Measurements from ENCODE around the gene TMEM164.

The TMEM164 gene

DNA sequence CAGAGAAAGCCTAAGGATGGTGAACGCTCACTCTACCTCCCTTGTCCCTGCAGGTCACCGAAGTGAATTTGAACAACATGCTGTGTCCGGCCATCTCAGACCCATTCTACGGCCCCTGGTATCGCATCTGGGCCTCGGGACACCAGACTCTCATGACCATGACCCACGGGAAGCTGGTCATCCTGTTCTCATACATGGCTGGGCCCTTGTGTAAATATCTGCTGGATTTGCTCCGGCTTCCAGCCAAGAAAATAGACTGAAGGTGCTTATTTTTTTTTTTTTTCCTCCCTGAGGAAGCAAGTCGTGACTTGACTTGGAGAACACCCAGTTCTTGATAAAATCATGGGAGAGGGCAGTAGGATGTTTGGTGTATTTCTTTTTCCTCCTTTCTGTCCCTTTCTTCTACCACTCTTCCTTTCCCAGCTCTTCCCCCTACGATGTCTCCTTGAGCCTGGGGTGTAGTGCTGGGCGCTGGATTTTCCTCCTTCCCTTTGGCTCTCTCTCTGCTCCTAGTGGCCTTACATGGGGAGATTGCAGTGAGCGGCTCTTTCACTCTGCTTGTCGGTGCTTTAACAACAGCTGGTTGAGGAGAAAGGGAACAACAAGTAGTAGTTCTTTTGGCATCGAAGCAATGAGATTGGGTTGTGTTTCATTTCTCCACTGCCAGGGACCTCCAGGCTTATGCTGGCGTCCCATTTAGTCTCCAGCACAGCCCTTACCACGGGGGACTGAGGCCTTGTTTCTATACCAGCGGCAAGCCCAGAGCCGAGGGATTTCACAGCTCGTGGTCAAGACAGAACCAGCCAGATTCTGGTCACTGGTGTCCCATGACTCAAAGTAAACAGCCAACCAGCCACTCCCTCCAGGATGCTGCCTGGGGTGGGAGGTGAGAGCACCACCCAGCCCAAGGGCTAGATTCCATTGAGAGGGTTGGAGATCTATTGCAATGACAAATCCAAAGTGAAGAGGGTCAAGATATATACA is 170.6 kb downstream of the TMEM164 start:
- DNase-seq = no peak

DNA sequence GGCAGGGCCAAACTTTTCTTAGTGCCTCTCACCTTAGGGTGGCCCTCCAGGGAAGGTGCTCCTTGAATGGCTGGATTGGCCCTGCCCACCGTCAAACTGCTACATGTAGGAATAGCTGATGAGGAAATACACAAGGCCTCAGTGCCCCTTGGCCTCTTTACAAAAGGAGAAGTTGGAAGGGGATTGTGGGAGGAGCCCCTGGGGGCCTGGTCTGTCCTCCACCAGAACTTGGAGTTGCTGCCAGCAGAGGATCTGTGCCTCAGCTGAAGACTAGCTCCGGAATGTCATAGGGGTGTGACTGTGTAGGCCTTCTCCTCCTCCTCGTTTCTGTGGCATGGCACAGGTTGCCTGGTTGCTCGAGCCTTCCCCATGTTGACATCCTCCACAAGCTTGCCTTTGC is 172.2 kb downstream of the TMEM164 start:
- no peak for DNase-seq

DNA sequence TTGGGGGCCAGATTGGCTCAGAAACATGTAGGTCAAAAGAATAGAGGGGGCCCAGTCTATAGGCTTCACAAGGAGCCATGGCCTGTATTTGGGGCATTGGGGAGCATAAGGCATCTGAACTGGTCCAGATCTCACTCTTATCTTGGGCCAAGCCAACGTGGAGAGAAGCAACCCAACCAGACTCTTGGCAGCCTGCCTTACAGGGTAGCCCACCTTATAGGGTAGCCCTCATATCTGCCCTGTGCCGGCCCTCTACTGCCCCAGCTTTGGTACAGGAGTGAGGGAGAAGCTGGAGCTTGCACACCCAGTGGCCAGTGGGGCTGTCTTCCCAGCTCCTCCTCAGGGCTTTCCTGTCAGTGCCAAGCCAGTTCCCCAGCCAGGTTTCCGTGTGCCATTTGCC is 172.8 kb downstream of the TMEM164 start:
- no peak for DNase-seq

DNA sequence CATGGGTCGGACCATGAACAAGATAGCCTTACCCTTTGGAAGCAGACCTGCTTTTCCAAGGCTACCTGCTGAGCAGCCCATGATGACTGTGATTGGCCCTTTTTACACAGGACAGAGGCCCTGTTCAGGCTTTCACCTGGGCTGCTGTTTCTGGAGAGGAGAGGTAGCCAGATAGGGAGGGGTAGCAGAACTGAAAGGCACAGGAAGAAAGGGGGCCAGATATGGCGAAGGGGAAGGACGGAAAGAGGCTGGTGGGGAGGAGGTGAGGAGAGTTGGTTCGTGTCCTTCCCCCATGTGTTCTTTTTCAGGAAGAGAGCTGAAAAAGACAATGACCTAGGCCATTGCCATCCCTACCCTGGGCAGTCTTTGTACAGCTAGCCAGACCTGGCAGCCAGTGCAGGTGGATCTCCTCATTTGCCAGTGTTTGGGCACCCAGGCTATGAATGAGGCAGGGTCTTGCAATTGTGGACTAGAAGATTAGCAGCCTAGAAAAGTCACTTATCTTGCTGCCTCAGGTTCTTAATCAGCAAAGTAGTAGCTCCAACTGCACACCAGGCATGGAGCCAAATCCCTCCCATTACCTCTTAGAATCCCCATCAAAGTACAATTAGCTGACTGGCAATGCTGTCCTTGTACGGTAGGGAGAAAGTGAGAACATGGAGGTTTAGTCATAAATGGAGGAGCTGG is 175.4 kb downstream of the TMEM164 start:
- no peak for DNase-seq

GRCh38 chrX:110180176-110180927 is 177.4 kb downstream of the TMEM164 start:
- no peak for DNase-seq

DNA sequence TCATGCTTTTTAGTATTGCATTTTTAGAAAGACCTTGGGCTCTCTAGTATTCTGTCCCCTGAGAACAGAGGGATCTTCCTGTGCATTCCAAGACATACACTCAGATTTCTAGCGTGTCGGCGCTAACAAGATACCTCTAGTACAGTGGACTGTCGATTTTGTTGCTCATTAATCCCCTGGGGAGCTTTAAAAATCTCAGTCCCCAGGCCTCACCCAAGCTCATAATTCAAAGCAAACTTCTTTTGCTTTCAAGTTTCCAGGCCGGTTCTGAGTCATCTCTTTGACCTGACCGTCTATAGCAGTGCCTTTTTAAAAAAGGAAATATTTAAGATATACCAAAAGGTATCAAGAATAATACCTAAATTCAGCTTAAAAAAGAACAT is 178.0 kb downstream of the TMEM164 start:
- no peak for DNase-seq

GRCh38 chrX:110181459-110182137 is 178.7 kb downstream of the TMEM164 start:
- DNase-seq = no peak

GRCh38 chrX:110182362-110182761 is 179.4 kb downstream of the TMEM164 start:
- no peak for DNase-seq

- no peak for DNase-seq
Measured at GRCh38 chrX:110182865-110183264, 180.0 kb downstream of the TMEM164 start.

DNA sequence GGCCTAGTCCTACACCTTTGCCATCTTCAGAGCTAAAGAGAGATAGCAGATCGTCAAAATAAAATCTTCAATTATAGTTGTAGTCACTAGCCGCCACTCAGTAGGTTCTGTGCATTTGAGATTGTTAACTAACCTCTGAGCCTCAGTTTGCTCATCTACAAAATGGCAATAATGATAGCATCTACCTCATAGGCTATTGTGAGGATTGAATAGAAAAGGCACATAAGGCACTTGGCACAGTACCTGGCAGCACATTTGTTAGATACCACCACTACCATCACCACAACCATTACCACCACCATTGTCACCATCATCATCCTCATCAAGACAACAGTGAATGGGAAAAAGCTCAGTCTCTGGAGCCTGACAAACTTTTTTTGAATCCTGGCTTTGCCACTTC is 180.4 kb downstream of the TMEM164 start:
- no peak for DNase-seq

DNA sequence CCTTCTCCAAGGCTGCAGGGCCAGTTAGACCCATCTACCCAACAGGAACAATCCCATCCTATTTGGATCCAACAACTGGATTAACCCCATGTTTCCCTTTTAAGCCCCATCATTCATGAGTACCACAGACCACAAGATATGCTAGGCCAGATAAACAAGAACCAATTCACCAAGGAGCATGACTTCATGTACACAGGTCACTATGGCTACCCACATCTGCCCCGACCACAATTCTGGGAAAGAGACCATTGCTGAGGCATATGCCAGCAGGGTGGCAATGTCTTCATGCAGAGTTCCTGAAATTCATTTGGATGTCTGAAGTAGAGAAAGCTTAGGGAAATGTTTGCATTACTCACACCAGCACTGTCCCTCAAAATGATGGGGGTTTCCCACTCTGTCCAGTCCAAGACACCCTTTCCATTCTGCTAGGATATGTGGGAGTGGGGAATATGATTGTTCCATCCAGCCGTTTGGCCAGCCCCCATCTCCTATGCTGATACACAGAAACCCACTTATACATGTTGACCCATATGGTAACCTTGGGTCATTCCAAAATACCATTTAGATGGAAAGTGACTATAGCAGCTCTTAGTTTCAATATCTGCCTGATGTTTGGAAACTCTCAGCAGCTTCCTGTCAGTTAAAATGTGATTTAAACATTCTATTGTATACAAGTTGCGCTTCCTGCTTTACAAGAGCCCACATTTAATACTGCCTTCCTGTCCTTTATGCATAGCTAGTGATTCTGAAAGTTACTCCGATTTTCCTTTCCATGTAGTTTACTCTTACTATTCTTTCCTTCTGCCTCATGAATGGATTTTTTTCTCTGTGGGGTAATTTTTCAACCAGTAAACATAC is 186.0 kb downstream of the TMEM164 start:
- no peak for DNase-seq

- no peak for DNase-seq
Measured at GRCh38 chrX:110192516-110192915, 189.6 kb downstream of the TMEM164 start.

DNA sequence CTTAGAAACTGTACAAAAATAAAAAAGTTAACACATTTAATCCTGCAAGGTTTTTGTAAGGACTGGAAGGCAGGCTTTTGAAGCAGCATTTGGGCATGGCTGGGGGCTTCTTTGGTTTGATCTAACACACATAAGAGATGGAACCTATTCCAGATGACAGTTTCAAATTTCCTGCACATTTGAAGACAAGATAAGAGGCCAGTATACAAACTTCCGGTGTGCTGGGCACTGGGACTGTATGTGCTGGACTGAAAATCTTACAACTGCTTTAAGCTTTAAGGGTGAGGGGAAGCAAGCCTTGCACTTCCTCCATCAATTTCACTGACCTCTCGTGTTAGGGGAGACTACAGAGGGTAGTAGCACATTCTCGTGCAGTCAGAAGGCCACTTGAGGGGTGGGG is 192.1 kb downstream of the TMEM164 start:
- no peak for DNase-seq

- DNase-seq = no peak
Measured at GRCh38 chrX:110201799-110202198, 198.9 kb downstream of the TMEM164 start.

DNA sequence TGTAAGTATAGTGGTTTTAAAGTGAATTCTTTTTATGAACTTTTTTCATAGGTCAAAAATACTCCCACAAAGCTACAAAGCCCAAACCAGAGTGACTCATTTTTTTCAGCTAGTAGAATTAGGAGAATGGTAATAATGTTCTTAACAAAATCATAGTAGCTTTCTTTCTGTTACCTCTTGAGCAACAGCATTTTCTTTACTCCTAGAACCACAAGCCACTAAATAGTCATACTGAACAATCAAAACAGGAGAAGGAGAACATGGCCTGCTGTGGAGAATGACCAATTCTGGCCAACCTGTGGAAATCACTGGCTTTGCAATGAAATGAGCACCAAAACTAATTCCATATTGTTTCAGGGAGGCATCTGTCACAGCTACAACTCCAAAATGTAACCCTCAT is 202.1 kb downstream of the TMEM164 start:
- no peak for DNase-seq

GRCh38 chrX:110208092-110208491 is 205.2 kb downstream of the TMEM164 start:
- no peak for DNase-seq

- no peak for DNase-seq
Measured at GRCh38 chrX:110210417-110211139, 207.7 kb downstream of the TMEM164 start.

- no peak for DNase-seq
Measured at GRCh38 chrX:110211340-110211739, 208.4 kb downstream of the TMEM164 start.

GRCh38 chrX:110212299-110212698 is 209.4 kb downstream of the TMEM164 start:
- no peak for DNase-seq

GRCh38 chrX:110213183-110213582 is 210.3 kb downstream of the TMEM164 start:
- DNase-seq = no peak

DNA sequence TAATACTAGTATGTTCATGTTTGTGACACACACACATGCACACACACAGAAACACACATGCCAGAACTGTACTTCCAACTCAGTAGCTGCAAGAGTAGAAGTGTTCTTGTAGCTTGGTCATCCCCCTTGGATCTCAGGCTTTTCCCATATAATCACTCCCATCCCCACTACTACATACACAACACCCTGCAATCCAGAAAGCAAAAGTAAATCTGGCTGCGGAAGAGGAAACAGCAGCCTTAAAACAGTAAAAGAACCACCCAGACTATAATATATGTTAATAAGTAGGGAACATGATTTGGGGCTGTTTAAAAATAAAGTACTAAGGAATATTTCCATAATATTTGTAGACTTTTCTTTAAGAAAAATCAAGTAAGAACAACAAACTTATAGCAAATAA is 211.8 kb downstream of the TMEM164 start:
- no peak for DNase-seq
